AML-193 (cell line): Measurements from ENCODE around the gene SEMA4B.
"Not testable (repeated sequence)": the region's sequence is repeated elsewhere in the genome, so short reads cannot be mapped to it uniquely, and the experiment has no call there.

ENCODE experiments used
- DNase-seq, 2 experiments: peaks; one replicate each; lab custom pipeline; 2025; lab: John Stamatoyannopoulos, UW

SEMA4B gene

GRCh38 chr15:90201130-90201943, at the start of gene SEMA4B:
Gene SEMA4B, plus strand, starts transcription at chr15:90201330. Its CDS starts 249 bp downstream, at chr15:90201579.
- peak; percentile 49 to 50 for DNase-seq

GRCh38 chr15:90151989-90152645, 49.0 kb upstream of the SEMA4B start:
- DNase-seq, result no peak

GRCh38 chr15:90153658-90154057, 47.5 kb upstream of the SEMA4B start:
- DNase-seq, result no peak

- no peak for DNase-seq
Measured at GRCh38 chr15:90154246-90154645, 46.9 kb upstream of the SEMA4B start.

- peak in 1 of 2 experiments; percentile 7 for DNase-seq
Measured at GRCh38 chr15:90154861-90155626, 46.1 kb upstream of the SEMA4B start.

GRCh38 chr15:90159213-90159612, 41.9 kb upstream of the SEMA4B start:
- DNase-seq, result no peak

GRCh38 chr15:90160781-90161727, 40.1 kb upstream of the SEMA4B start:
- DNase-seq, result no peak

- DNase-seq, result no peak
Measured at GRCh38 chr15:90161950-90162361, 39.2 kb upstream of the SEMA4B start.

GRCh38 chr15:90162956-90163355, 38.2 kb upstream of the SEMA4B start:
- no peak for DNase-seq

- DNase-seq, result not testable (repeated sequence)
Measured at GRCh38 chr15:90164239-90164638, 36.9 kb upstream of the SEMA4B start.

- DNase-seq, result no peak
Measured at GRCh38 chr15:90165157-90165556, 36.0 kb upstream of the SEMA4B start.

GRCh38 chr15:90165659-90166489, 35.3 kb upstream of the SEMA4B start:
- DNase-seq, result no peak

GRCh38 chr15:90167121-90167520, 34.0 kb upstream of the SEMA4B start:
- DNase-seq, result no peak

GRCh38 chr15:90171623-90172022, 29.5 kb upstream of the SEMA4B start:
- DNase-seq, result no peak

- DNase-seq, result no peak
Measured at GRCh38 chr15:90173372-90173771, 27.8 kb upstream of the SEMA4B start.

GRCh38 chr15:90174140-90174875, 26.8 kb upstream of the SEMA4B start:
- no peak for DNase-seq

- DNase-seq, result no peak
Measured at GRCh38 chr15:90177012-90177411, 24.1 kb upstream of the SEMA4B start.

- no peak for DNase-seq
Measured at GRCh38 chr15:90178468-90179435, 22.4 kb upstream of the SEMA4B start.

- no peak for DNase-seq
Measured at GRCh38 chr15:90181776-90182175, 19.4 kb upstream of the SEMA4B start.
